C4-2B (cell line): Measurements from ENCODE around the gene RFC4.

ENCODE experiments used
- ZFX ChIP-seq: fragments of 450-650 bp; IDR thresholded peaks from 2 replicates; pipeline ENCODE4 v1.6.1; 2017
- TF ChIP-seq, protein P1 (sequence below): fragments of 450-650 bp; conservative IDR thresholded peaks from 2 replicates; pipeline ENCODE4 v1.5.1; 2017; ENCODE audit warnings: mild to moderate bottlenecking

DNA sequence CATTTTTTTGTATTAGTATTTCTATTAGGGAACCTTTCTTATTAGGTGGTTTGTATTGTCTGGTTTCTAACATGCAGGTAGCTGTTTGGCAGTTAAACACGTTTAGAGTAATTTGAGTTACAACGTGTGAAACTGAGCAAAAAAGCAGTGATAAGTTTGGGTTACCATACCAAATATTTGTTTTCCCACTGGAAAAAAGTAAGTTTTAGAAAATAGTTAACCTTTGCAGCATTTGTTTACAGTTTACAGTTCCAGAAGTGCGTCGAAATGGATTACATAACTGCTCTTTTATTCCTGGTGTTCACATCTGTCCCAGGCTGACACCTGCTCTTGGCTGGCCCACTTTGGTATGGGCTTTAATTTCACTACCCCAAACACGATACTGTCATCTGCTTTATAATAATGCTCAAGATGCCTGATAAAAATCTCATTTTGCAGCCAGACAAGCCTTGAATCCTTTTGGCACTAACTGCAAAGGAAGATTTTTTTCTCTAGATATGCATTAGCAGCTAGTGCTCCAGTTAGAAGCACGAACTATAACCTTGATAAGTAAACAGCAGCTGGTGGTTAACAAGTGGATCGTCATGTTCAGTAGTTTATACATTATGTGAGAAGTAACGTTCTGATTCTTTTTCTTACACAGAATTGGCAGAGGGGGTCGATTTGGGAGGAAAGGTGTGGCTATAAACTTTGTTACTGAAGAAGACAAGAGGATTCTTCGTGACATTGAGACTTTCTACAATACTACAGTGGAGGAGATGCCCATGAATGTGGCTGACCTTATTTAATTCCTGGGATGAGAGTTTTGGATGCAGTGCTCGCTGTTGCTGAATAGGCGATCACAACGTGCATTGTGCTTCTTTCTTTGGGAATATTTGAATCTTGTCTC lies 17.6 kb downstream of the RFC4 start:
- TF ChIP-seq, protein P1, sequence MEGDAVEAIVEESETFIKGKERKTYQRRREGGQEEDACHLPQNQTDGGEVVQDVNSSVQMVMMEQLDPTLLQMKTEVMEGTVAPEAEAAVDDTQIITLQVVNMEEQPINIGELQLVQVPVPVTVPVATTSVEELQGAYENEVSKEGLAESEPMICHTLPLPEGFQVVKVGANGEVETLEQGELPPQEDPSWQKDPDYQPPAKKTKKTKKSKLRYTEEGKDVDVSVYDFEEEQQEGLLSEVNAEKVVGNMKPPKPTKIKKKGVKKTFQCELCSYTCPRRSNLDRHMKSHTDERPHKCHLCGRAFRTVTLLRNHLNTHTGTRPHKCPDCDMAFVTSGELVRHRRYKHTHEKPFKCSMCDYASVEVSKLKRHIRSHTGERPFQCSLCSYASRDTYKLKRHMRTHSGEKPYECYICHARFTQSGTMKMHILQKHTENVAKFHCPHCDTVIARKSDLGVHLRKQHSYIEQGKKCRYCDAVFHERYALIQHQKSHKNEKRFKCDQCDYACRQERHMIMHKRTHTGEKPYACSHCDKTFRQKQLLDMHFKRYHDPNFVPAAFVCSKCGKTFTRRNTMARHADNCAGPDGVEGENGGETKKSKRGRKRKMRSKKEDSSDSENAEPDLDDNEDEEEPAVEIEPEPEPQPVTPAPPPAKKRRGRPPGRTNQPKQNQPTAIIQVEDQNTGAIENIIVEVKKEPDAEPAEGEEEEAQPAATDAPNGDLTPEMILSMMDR: no peak
- no peak for TF ChIP-seq ZFX
